Measurements from ENCODE around the gene SHOC2.

SHOC2 gene

GRCh38 chr10:110963162-110963561 lies 43.8 kb downstream of the SHOC2 start:
- peaks cover 18% of the 10 kb centered on the region; the same call in 1 of the 2 replicates for H4K20me1 ChIP-seq (ENCODE audit: control insufficient read depth, insufficient read depth, low read depth, low read length)
- TF ChIP-seq CTCF (IDR thresholded peaks at IDR 0.05; ENCODE audit: low read depth, low read length, poor library complexity, severe bottlenecking), result no peak
- TF ChIP-seq EZH2phosphoT487 (IDR thresholded peaks at IDR 0.05; ENCODE audit: borderline replicate concordance, low read length), result no peak
- H3K36me3 ChIP-seq (ENCODE audit: control insufficient read depth, low read length), result peaks cover 50% of the 10 kb centered on the region
- no peaks in the 10 kb centered on the region for H3K9me2 ChIP-seq (replicated peaks; ENCODE audit: control insufficient read depth, low read length)
- H3K4me2 ChIP-seq (ENCODE audit: low read length), result no peak overlapping the region
- no peak overlapping the region for H3K4me3 ChIP-seq (ENCODE audit: low read length)
- no peaks in the 10 kb centered on the region for H3K9me3 ChIP-seq (ENCODE audit: control insufficient read depth, insufficient read depth, low read length)
- no peaks in the 10 kb centered on the region for H3F3A ChIP-seq (ENCODE audit: control insufficient read depth, insufficient read depth)
- no peaks in the 10 kb centered on the region for H3K27me3 ChIP-seq (ENCODE audit: control insufficient read depth, low read length)
- H3K27ac ChIP-seq (ENCODE audit: low read depth, low read length), result no peak overlapping the region
- H3K4me1 ChIP-seq (ENCODE audit: control insufficient read depth, low read length), result peaks cover 19% of the 10 kb centered on the region
- H3K79me2 ChIP-seq (ENCODE audit: control insufficient read depth, low read length), result peaks cover 100% of the 10 kb centered on the region

GRCh38 chr10:110964681-110965080 lies 45.3 kb downstream of the SHOC2 start:
- peaks cover 58% of the 10 kb centered on the region for H3K36me3 ChIP-seq (ENCODE audit: control insufficient read depth, low read length)
- H3F3A ChIP-seq (ENCODE audit: control insufficient read depth, insufficient read depth), result peaks cover 2% of the 10 kb centered on the region; the same call in 1 of the 2 replicates
- H3K9me2 ChIP-seq (replicated peaks; ENCODE audit: control insufficient read depth, low read length), result no peaks in the 10 kb centered on the region
- no peaks in the 10 kb centered on the region for H3K9me3 ChIP-seq (ENCODE audit: control insufficient read depth, insufficient read depth, low read length)
- no peak overlapping the region for H3K4me2 ChIP-seq (ENCODE audit: low read length)
- H4K20me1 ChIP-seq (ENCODE audit: control insufficient read depth, insufficient read depth, low read depth, low read length), result peaks cover 22% of the 10 kb centered on the region; the same call in 1 of the 2 replicates
- peaks cover 99% of the 10 kb centered on the region for H3K79me2 ChIP-seq (ENCODE audit: control insufficient read depth, low read length)
- H3K27me3 ChIP-seq (ENCODE audit: control insufficient read depth, low read length), result no peaks in the 10 kb centered on the region
- peaks cover 7% of the 10 kb centered on the region for H3K4me1 ChIP-seq (ENCODE audit: control insufficient read depth, low read length)
- no peak for TF ChIP-seq CTCF (IDR thresholded peaks at IDR 0.05; ENCODE audit: low read depth, low read length, poor library complexity, severe bottlenecking)
- TF ChIP-seq EZH2phosphoT487 (IDR thresholded peaks at IDR 0.05; ENCODE audit: borderline replicate concordance, low read length), result no peak
- H3K4me3 ChIP-seq (ENCODE audit: low read length), result no peak overlapping the region
- H3K27ac ChIP-seq (ENCODE audit: low read depth, low read length), result no peak overlapping the region

- Histone ChIP-seq H3K9me3 (ENCODE audit: control insufficient read depth, insufficient read depth, low read length) (no peaks in the 10 kb centered on the region), H3K4me3 (ENCODE audit: low read length) (no peak overlapping the region), H3F3A (ENCODE audit: control insufficient read depth, insufficient read depth) (peaks cover 2% of the 10 kb centered on the region; the same call in 1 of the 2 replicates), H4K20me1 (ENCODE audit: control insufficient read depth, insufficient read depth, low read depth, low read length) (peaks cover 20% of the 10 kb centered on the region; the same call in 1 of the 2 replicates), H3K27me3 (ENCODE audit: control insufficient read depth, low read length) (no peaks in the 10 kb centered on the region), H3K4me2 (ENCODE audit: low read length) (no peak overlapping the region), H3K36me3 (ENCODE audit: control insufficient read depth, low read length) (peaks cover 59% of the 10 kb centered on the region), H3K27ac (ENCODE audit: low read depth, low read length) (no peak overlapping the region), H3K79me2 (ENCODE audit: control insufficient read depth, low read length) (peaks cover 99% of the 10 kb centered on the region), H3K9me2 (replicated peaks; ENCODE audit: control insufficient read depth, low read length) (no peaks in the 10 kb centered on the region), H3K4me1 (ENCODE audit: control insufficient read depth, low read length) (peaks cover 1% of the 10 kb centered on the region)
- no peak for TF ChIP-seq EZH2phosphoT487 (IDR thresholded peaks at IDR 0.05; ENCODE audit: borderline replicate concordance, low read length)
Measured at GRCh38 chr10:110965216-110965615, 45.8 kb downstream of the SHOC2 start.

- peaks cover 23% of the 10 kb centered on the region; the same call in 1 of the 2 replicates for H4K20me1 ChIP-seq (ENCODE audit: control insufficient read depth, insufficient read depth, low read depth, low read length)
- no peak overlapping the region for H3K27ac ChIP-seq (ENCODE audit: low read depth, low read length)
- H3K9me3 ChIP-seq (ENCODE audit: control insufficient read depth, insufficient read depth, low read length), result no peaks in the 10 kb centered on the region
- no peak overlapping the region for H3K4me3 ChIP-seq (ENCODE audit: low read length)
- peaks cover 99% of the 10 kb centered on the region for H3K79me2 ChIP-seq (ENCODE audit: control insufficient read depth, low read length)
- no peak overlapping the region for H3K4me2 ChIP-seq (ENCODE audit: low read length)
- TF ChIP-seq CTCF (IDR thresholded peaks at IDR 0.05; ENCODE audit: low read depth, low read length, poor library complexity, severe bottlenecking), result no peak
- TF ChIP-seq EZH2phosphoT487 (IDR thresholded peaks at IDR 0.05; ENCODE audit: borderline replicate concordance, low read length), result no peak
- no peaks in the 10 kb centered on the region for H3K9me2 ChIP-seq (replicated peaks; ENCODE audit: control insufficient read depth, low read length)
- peaks cover 2% of the 10 kb centered on the region; the same call in 1 of the 2 replicates for H3F3A ChIP-seq (ENCODE audit: control insufficient read depth, insufficient read depth)
- no peaks in the 10 kb centered on the region for H3K27me3 ChIP-seq (ENCODE audit: control insufficient read depth, low read length)
- no peaks in the 10 kb centered on the region for H3K4me1 ChIP-seq (ENCODE audit: control insufficient read depth, low read length)
- peaks cover 67% of the 10 kb centered on the region for H3K36me3 ChIP-seq (ENCODE audit: control insufficient read depth, low read length)
Measured at GRCh38 chr10:110966146-110966545, 46.7 kb downstream of the SHOC2 start.
